Smooth muscle cell (in vitro differentiated cells): Measurements from ENCODE around the gene FOSL2. TPM values are rescaled to one million over a fixed set of nuclear protein-coding genes. Genes with fewer than 3 reads are reported as not detected.
A peak's percentile ranks its signal among the peaks of the same experiment; 100 is the strongest.

Experiments
- DNase-seq: peaks from one replicate; lab custom pipeline; 2025; ENCODE audit not compliant: unreplicated experiment; lab: John Stamatoyannopoulos, UW
- H2AFZ ChIP-seq: fragments of 200-600 bp; sonication (generic); 2 replicates; pipeline ENCODE4 v1.6.0; 2016; ENCODE audit warnings: antibody characterized with exemption, low read depth, mild to moderate bottlenecking
- H3F3A ChIP-seq: fragments of 200-600 bp; sonication (generic); 2 replicates; pipeline ENCODE4 v1.6.0; 2017; ENCODE audit warnings: antibody characterized with exemption, low read depth
- H3K27ac ChIP-seq: fragments of 200-600 bp; sonication (generic); 2 replicates; pipeline ENCODE4 v1.5.1; 2016; ENCODE audit warnings: low read depth, mild to moderate bottlenecking
- H3K27me3 ChIP-seq: fragments of 200-600 bp; sonication (generic); 2 replicates; pipeline ENCODE4 v1.6.1; 2016; ENCODE audit warnings: low read depth, mild to moderate bottlenecking
- H3K36me3 ChIP-seq: fragments of 200-600 bp; sonication (generic); 2 replicates; pipeline ENCODE4 v1.5.1; 2016; ENCODE audit warnings: low read depth
- H3K4me1 ChIP-seq: fragments of 200-600 bp; sonication (generic); 2 replicates; pipeline ENCODE4 v1.5.1; 2016; ENCODE audit warnings: low read depth
- H3K4me2 ChIP-seq: fragments of 200-600 bp; sonication (generic); 2 replicates; pipeline ENCODE4 v1.6.0; 2016; ENCODE audit warnings: mild to moderate bottlenecking
- H3K4me3 ChIP-seq: fragments of 200-600 bp; sonication (generic); 2 replicates; pipeline ENCODE4 v1.5.1; 2016; ENCODE audit warnings: mild to moderate bottlenecking
- H3K79me2 ChIP-seq: fragments of 200-600 bp; sonication (generic); 2 replicates; pipeline ENCODE4 v1.6.0; 2016; ENCODE audit warnings: low read depth, mild to moderate bottlenecking
- H3K9ac ChIP-seq: fragments of 200-600 bp; sonication (generic); 2 replicates; pipeline ENCODE4 v1.6.0; 2016; ENCODE audit warnings: low read depth
- H3K9me3 ChIP-seq: fragments of 200-600 bp; sonication (generic); replicated peaks from 2 replicates; pipeline ENCODE4 v1.5.1; 2016; ENCODE audit warnings: low read depth
- H4K20me1 ChIP-seq: fragments of 200-600 bp; sonication (generic); 2 replicates; pipeline ENCODE4 v1.6.0; 2016; ENCODE audit warnings: low read depth
- CTCF ChIP-seq: fragments of 200-600 bp; sonication (generic); IDR thresholded peaks from 2 replicates; pipeline ENCODE4 v1.5.1; 2017; ENCODE audit warnings: borderline replicate concordance, mild to moderate bottlenecking, antibody characterized with exemption; ENCODE audit not compliant: insufficient read depth, poor library complexity, severe bottlenecking
- WGBS: methylation state at CpG from one replicate; pipeline ENCODE4 v1.1.7; 2016; ENCODE audit warnings: low lambda C conversion rate; 5-methylcytosine and 5-hydroxymethylcytosine counted together
- polyA plus RNA-seq: library from polyadenylated mRNA; unstranded; fragments of >200 nt; fragmentation: Nextera tagmentation; extraction: Ambion mirVana; gene quantifications from 2 replicates; pipeline ENCODE4 v1.2.1, GENCODE V29; 2016
- total RNA-seq: library from RNA; depleted of rRNA; stranded (reverse); fragments of >200 nt; gene quantifications from 2 replicates; pipeline ENCODE4 v1.2.3, GENCODE V29; 2014

The FOSL2 gene
- total and polyA plus RNA-seq, 2 experiments from 2014 or later = 70.8 to 106 TPM

GRCh38 chr2:28444956-28445355 lies 52.3 kb downstream of the FOSL2 start:
- Histone ChIP-seq H3K27ac (no peak overlapping the region), H2AFZ (no peak overlapping the region), H3K9ac (no peak overlapping the region), H3K4me1 (peaks cover 7% of the 10 kb centered on the region), H4K20me1 (no peaks in the 10 kb centered on the region), H3F3A (no peaks in the 10 kb centered on the region), H3K9me3 (no peaks in the 10 kb centered on the region), H3K27me3 (no peaks in the 10 kb centered on the region), H3K36me3 (no peaks in the 10 kb centered on the region), H3K4me3 (no peak overlapping the region), H3K79me2 (no peaks in the 10 kb centered on the region), H3K4me2 (no peak overlapping the region)
- no peak for DNase-seq
- no peak for TF ChIP-seq CTCF
- WGBS = 98% methylated on average over 4 of the region's 4 CpGs

- Histone ChIP-seq H3K27ac (peak overlapping the region; percentile 89), H3K4me2 (peak overlapping the region; percentile 54), H3K9me3 (no peaks in the 10 kb centered on the region), H3K79me2 (no peaks in the 10 kb centered on the region), H3K4me3 (no peak overlapping the region), H4K20me1 (no peaks in the 10 kb centered on the region), H3F3A (no peaks in the 10 kb centered on the region), H2AFZ (no peak overlapping the region), H3K9ac (no peak overlapping the region), H3K36me3 (no peaks in the 10 kb centered on the region), H3K27me3 (no peaks in the 10 kb centered on the region), H3K4me1 (peaks cover 7% of the 10 kb centered on the region)
- TF ChIP-seq CTCF = no peak
- 24% methylated on average over 7 of the region's 7 CpGs for WGBS
- DNase-seq = no peak
These were observed 53.0 kb downstream of the FOSL2 start for GRCh38 chr2:28445448-28446258.

- no peaks in the 10 kb centered on the region for H3F3A ChIP-seq
- H3K9ac ChIP-seq = peak overlapping the region; percentile 49
- no peaks in the 10 kb centered on the region for H4K20me1 ChIP-seq
- H3K4me1 ChIP-seq = peaks cover 7% of the 10 kb centered on the region
- TF ChIP-seq CTCF = no peak
- no peaks in the 10 kb centered on the region for H3K36me3 ChIP-seq
- no peak overlapping the region for H2AFZ ChIP-seq
- no peaks in the 10 kb centered on the region for H3K79me2 ChIP-seq
- H3K27me3 ChIP-seq = no peaks in the 10 kb centered on the region
- H3K27ac ChIP-seq = peak overlapping the region; percentile 89
- H3K4me3 ChIP-seq = no peak overlapping the region
- no peaks in the 10 kb centered on the region for H3K9me3 ChIP-seq
- no peak overlapping the region for H3K4me2 ChIP-seq
- DNase-seq = no peak
These were observed 53.9 kb downstream of the FOSL2 start for GRCh38 chr2:28446531-28446930.

- Histone ChIP-seq H3F3A (no peaks in the 10 kb centered on the region), H3K27me3 (no peaks in the 10 kb centered on the region), H2AFZ (no peak overlapping the region), H3K4me2 (no peak overlapping the region), H3K4me1 (peaks cover 7% of the 10 kb centered on the region), H3K79me2 (no peaks in the 10 kb centered on the region), H4K20me1 (no peaks in the 10 kb centered on the region), H3K4me3 (no peak overlapping the region), H3K36me3 (no peaks in the 10 kb centered on the region), H3K9ac (no peak overlapping the region), H3K9me3 (no peaks in the 10 kb centered on the region), H3K27ac (peak overlapping the region; percentile 89)
- DNase-seq = no peak
- no peak for TF ChIP-seq CTCF
- WGBS = 94% methylated on average over 3 of the region's 3 CpGs
These were observed 54.4 kb downstream of the FOSL2 start for GRCh38 chr2:28447086-28447485.
